Activated CD8-positive, alpha-beta memory T cell treated with anti-CD3 and anti-CD28 coated beads for 1 hour (primary cell): ENCODE measurements around the gene CHRND.

Experiments used
- DNase-seq, 2 donors: peaks; one replicate each; pipeline ENCODE4 v3.0.0-alpha.2; 2020; ENCODE audit warnings: low read depth in 1 of 2; ENCODE audit errors: extremely low read depth in 1 of 2

CHRND gene

GRCh38 chr2:232502911-232503808 lies 22.8 kb upstream of the CHRND start:
- DNase-seq = peak; percentile 17 to 27

DNA sequence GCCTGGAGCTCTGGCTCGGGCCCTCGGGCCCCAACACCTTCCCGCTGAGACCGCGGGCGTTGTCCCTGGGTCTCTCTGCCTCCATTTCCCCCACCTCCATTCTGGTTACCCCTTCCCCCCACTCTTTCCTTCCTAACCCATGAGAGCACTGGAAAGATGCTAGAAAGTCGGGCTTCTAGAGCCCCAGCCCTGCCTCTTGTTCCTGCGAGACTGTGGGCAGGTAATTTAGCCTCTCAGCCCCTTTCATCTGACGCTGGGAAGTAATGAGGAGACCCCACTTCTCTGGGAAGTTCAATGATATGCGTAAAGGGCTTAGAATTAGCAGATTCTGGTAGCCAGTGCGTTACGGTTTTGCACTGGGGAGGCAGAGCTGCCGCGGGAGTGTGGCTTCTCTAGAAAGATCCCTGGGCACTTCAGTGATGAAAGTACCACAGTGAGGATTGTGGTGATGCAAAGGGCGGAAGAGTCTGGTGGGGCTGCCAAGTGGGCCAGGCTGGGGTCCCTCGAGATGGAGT lies 22.1 kb upstream of the CHRND start:
- DNase-seq = no peak

GRCh38 chr2:232504438-232504837 lies 21.5 kb upstream of the CHRND start:
- DNase-seq = no peak

- DNase-seq = no peak
These were observed 20.1 kb upstream of the CHRND start for GRCh38 chr2:232505856-232506255.

DNA sequence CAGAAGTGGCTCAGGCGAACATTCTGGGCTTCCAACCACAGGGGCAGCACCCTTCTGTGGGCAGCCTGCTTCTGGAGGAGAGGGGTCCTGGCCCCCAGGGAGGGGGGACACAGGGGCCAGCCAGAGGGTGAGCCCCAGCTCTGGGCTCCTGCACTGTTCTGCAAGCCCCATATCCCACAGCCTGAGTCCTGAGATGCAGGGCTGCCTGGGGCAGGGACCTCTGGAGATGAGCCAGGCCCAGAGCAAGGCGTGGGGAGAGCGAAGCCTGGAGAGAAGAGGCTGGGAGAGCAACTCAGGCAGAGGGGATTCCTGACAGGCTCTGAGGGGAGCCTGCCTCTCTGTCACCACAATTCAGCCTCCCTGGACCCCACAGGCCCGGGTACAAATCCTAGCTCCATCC lies 19.3 kb upstream of the CHRND start:
- no peak for DNase-seq

GRCh38 chr2:232508251-232508650 lies 17.7 kb upstream of the CHRND start:
- no peak for DNase-seq

DNA sequence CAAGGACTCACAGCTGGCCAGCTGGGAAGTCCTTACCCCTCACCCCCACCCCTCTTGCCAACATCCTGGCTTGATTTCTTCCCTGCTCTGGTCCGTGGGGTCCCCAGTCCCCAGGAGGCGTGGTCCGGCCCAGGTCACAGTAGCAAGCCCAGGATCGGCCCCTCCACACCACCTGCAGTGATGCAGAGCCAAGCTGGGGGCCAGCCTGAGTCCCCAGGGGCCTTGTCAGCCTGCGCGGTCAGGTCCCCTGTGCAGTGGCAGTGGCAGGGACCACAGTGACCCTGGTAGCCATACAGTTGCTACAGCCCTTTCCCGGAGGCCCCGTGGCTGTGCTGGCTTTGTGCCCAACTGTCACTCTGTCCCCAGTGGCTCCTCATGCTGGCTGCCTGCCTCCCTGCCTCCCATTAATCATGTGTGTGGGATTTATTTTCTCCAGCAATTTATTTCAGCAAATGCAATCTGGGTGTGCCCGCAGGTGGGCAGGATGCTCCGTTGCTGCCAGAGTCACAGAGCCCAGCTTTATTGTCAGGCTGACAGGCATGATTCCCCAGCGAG lies 14.5 kb upstream of the CHRND start:
- no peak for DNase-seq

DNA sequence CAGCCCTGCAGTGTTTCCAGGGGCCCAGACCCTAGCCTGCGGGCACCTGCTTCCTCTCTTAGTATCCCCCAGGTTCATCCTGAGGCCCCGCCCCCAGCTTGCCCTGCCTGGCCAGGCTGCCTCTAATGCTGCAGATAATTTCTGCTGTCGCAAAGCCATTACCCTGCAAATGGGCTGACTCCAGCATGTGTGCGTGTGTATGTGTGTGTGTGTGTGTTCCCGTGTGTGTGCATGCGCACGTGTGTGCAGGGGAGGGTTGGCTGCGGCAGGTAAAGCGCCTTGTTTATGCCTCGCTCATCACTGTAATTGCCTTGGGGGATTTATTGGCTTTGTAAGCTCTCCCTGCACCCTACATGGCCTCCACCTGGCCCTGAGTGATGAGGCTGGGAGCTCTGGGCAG lies 13.4 kb upstream of the CHRND start:
- no peak for DNase-seq

- DNase-seq = no peak
These were observed 12.6 kb upstream of the CHRND start for GRCh38 chr2:232513353-232513752.

DNA sequence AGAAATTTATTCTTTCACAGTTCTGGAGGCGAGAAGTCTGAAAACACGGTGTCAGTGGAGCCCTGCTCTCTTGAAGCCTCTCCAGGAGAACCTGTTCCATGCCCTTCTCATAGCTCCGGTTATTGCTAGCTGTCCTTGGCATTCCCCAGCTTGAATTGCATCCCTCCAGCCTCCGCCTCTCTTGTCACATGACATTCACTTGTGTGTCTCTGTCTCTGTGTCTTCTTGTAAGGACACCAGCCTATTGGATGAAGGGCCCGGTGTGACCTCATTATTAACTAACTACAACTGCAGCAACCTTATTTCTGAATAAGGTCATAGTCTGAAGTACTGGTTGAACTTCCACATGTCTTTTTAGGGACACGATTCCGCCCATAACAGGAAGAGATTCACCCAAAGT lies 10.3 kb upstream of the CHRND start:
- DNase-seq = no peak

DNA sequence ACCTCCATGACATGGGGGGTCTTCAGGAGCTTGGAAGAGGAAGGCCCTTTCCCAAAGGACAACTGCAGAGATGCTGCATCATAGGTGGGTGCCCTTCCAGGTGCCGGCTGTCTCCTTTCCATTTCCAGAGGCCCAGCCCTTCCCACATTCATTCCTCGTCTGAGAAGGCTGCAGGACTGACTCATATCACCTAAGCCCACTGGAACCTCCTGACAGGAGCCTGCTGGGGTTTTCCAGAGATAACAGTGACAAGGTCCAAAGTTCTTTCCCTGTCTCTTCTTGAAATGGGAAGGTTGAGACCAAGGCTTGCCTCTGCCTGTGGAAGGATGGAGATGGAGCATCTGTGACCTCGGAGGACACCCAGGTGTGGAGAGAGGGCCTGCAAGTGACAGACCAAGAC lies 9.4 kb upstream of the CHRND start:
- DNase-seq = no peak

DNA sequence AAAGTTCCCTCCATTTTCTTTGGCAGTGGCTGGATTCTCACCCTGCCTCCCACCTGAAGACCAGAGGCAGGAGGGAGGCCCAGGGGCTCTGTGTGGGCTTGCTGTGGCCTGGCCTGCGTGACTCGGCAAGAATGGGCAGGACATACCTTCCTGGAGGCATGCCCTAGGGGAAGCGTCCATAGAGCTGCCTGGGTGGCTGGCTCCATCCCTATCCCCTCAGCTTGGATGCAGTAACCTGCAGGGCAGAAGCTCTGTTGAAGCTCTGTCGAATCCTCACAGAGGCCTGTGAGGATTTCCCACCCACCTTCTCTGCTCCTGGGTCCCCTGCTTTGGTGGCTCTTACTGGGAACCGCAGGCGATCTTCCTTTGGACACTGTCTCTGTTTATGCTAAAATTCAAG lies 7.1 kb upstream of the CHRND start:
- DNase-seq = no peak

DNA sequence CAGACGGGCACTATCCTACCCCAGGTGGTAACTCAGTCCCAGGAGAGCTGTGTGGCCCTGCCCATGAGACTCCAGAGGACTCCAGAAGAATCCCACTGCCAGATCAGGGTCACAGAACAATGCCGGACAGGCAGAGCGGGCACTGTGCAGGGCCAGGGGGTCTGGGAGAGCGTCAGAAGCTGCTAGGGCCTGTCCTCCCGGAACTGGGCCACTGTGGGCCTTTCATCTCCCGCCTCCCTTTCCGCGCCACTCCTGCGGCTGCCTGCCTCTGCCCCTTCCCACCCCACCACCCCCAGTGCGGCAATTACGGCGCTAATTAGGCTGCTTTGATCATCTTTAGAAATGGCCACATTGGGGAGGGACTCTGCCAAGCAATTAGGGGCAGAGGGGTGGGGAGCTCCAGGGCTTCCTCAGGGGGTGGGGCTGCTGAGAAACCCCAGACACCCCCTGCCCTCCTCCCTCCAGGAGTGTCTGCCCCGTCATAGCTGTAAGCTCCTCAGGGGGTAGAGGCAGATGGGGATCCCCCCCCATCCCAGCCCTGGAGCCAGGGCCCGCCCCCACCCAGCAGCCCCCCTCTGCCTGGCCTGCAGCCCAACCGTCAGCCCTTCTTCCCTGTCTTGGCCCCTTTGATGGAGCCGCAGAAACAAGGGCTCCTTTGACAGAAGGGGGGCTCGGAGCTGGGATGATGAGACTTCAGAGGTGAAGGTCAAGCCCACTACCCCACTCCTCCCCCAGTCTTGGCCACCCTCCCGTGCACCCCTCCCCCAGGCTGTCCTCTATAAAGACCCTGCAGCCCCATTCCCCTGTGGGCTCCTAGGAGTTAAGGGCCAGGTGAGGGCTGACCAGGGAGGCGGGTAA lies 6.2 kb upstream of the CHRND start, which contains the start of gene PRSS56:
PRSS56 (plus strand) TSS at position 808 of the 858 bp plus-strand sequence. CDS start 211 bp downstream, outside the sequence.
- DNase-seq = no peak

GRCh38 chr2:232520489-232520888 lies 5.5 kb upstream of the CHRND start:
- DNase-seq = no peak

- DNase-seq = no peak
These were observed 4.9 kb upstream of the CHRND start for GRCh38 chr2:232521098-232521497.

GRCh38 chr2:232521959-232522622 lies 3.9 kb upstream of the CHRND start:
- peak in 1 of 2 donors; percentile 66 for DNase-seq

DNA sequence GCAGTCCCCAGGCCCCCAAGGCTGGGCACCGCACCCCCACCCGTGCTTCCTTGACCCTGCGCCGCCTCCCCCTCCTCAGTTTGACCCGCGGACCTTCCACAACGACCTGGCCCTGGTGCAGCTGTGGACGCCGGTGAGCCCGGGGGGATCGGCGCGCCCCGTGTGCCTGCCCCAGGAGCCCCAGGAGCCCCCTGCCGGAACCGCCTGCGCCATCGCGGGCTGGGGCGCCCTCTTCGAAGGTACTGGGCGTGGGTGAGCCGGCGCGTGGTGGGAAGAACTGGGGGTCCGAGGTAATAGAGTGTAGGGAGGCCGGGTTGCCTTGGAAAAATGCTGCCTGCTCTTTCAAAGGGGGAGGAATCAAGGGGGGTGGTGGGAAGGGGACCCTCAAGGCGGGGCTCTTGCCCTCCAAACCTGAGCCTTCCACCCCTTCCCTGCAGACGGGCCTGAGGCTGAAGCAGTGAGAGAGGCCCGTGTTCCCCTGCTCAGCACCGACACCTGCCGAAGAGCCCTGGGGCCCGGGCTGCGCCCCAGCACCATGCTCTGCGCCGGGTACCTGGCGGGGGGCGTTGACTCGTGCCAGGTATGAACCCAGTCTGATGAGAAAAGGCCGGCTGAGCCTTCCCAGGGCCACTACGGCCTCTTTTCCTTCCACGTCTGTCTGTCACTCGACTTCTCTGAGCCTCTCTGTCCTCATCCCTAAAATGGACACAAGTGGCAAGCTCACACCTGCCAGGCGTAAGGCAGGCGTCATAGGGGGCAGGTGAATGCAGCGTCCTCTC lies 3.1 kb upstream of the CHRND start:
- DNase-seq = no peak

GRCh38 chr2:232523402-232523681 lies 2.6 kb upstream of the CHRND start:
- no peak for DNase-seq

GRCh38 chr2:232523682-232524597 lies 2.0 kb upstream of the CHRND start:
- no peak for DNase-seq
